Measurements from ENCODE around the gene UGCG.
"Not testable (repeated sequence)": the region's sequence is repeated elsewhere in the genome, so short reads cannot be mapped to it uniquely, and the experiment has no call there.

UGCG gene

DNA sequence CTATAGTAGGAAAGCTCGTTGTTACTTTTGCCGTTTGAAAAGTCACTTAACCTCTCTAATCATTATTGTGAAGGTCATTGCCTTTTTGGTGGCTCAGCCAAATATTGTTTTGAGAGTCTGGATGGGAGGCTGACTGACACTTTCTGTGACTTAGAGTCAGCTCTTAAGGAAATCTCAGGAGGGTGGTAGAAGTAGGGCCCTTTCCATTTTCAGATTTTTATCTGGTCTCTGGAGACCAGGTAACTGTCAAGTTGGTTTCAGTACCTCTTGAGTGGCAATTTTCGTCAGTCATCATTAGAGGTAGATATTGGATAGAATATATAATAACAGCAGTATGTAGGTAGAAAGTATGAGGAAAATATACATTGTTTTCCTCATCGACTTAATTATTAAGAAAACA, 23.3 kb downstream of the UGCG start:
- no peak for DNase-seq (ENCODE audit: low read depth)

- DNase-seq (ENCODE audit: low read depth) = no peak
Measured at GRCh38 chr9:111920531-111920930, 23.9 kb downstream of the UGCG start.

GRCh38 chr9:111922324-111923013, 25.9 kb downstream of the UGCG start:
- DNase-seq (ENCODE audit: low read depth) = no peak

- no peak for DNase-seq (ENCODE audit: low read depth)
Measured at GRCh38 chr9:111924281-111924680, 27.7 kb downstream of the UGCG start.

DNA sequence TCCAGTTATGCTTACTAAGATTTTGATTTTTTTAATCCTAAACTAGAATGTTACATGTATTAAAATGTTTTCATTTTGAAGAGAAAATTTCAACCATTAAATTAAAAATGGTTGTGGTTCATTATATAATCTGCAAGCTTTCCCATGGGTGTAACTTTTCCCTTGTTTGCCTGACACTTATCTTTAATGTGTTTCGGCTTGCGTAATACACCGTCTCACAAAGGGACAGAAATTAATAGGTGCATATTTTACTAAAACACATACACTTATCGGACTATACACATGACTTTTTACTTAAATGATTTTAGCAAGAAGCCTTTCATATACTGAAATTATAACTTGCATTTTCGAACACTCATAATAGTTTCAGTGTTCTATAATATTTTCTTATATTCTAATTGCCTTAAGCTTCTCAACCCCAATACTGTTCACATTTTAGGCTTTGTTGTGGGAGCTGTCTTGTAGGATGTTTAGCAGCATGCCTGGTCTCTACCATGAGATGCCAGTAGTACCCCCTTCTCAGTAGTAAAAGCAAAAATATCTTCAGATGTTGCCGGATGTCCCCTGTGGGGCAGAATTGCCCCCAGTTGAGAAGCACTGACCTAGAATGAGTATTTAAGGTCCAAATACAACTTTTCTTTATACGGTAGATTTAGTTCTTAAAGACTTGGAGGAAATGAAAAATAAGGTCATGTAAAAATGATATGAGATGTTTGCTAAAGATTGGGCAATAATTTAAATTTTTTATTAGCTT, 28.6 kb downstream of the UGCG start:
- DNase-seq (ENCODE audit: low read depth) = no peak

GRCh38 chr9:111925784-111926183, 29.2 kb downstream of the UGCG start:
- no peak for DNase-seq (ENCODE audit: low read depth)

GRCh38 chr9:111926421-111926875, 29.8 kb downstream of the UGCG start:
- peak; percentile 48 for DNase-seq (ENCODE audit: low read depth)

- no peak for DNase-seq (ENCODE audit: low read depth)
Measured at GRCh38 chr9:111928359-111928720, 31.7 kb downstream of the UGCG start.

GRCh38 chr9:111934747-111935146, 38.1 kb downstream of the UGCG start:
- no peak for DNase-seq (ENCODE audit: low read depth)

GRCh38 chr9:111936391-111936790, 39.8 kb downstream of the UGCG start:
- DNase-seq (ENCODE audit: low read depth) = no peak

- DNase-seq (ENCODE audit: low read depth) = no peak
Measured at GRCh38 chr9:111937301-111937700, 40.7 kb downstream of the UGCG start.

GRCh38 chr9:111937781-111938426, 41.3 kb downstream of the UGCG start:
- DNase-seq (ENCODE audit: low read depth) = peak; percentile 42

- DNase-seq (ENCODE audit: low read depth) = no peak
Measured at GRCh38 chr9:111938427-111938800, 41.8 kb downstream of the UGCG start.

DNA sequence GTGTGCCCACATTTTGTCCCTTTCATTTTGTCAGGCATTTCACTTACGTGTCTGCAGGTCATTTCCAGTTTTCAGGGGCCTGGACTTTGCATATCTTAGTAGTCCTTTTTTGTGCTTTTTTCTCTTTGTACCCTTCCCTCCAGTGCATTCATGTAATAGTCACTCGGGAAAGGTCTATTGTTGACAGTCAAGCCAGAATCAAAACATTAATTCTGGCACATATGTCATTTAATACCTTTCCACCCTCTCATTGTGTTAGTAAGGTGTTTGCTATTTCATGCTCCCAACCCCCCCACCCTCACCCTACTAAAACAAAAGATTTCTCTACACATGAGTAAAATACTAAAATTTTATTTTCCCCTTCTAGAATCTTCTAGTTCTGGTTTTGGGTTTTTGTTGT, 42.7 kb downstream of the UGCG start:
- DNase-seq (ENCODE audit: low read depth) = no peak

- no peak for DNase-seq (ENCODE audit: low read depth)
Measured at GRCh38 chr9:111940697-111941096, 44.1 kb downstream of the UGCG start.

GRCh38 chr9:111943200-111943599, 46.6 kb downstream of the UGCG start:
- no peak for DNase-seq (ENCODE audit: low read depth)

GRCh38 chr9:111943746-111944145, 47.1 kb downstream of the UGCG start:
- no peak for DNase-seq (ENCODE audit: low read depth)

DNA sequence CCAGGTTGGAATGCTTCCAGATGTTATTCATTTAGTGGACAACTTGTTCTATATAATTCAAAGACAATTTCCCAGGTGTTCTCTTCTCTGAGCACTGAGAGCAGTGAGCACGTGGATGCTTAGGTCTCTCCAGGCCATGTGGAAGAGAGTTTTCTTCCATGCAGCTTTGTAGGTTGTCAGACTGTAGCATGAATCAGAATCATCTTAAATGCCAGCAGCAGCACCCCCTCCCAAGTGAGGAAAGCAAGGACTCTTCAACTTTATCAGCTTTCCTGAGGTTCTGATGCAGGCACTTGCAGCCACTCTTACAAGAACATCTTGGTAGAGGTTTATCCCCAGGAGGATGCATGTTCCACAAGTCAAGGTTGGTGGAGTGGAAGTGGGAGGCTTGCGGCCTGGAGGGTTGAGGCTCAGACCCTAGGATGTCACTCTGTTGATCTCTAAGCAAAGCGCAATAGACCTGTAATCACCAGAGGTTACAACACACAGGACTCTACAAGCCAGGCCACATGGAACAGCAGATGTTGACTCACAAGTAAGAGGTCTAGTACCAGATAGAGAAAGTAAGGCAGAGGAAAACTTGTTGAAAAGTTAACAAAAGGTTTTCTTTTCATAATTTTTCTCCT, 47.7 kb downstream of the UGCG start:
- no peak for DNase-seq (ENCODE audit: low read depth)

DNA sequence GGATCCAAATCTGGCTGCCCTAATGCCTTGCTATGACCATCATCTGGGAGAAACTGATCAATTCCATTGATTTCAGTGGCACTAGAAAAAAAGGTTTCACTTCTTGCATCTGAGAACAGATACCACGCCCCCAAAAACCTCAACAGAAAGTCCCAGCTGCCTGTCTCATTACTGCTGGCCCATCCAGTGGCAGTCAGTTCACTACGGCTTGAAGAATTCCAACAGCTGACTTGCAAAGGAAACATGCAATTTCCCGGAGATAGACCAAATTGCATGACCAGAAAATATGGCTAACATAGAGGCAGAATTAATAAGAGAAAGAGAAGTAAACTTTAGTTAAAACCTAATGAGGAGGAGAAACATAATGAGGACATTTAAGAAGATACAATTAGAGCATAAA, 48.6 kb downstream of the UGCG start:
- peak; percentile 22 for DNase-seq (ENCODE audit: low read depth)

- not testable (repeated sequence) for DNase-seq (ENCODE audit: low read depth)
Measured at GRCh38 chr9:111948109-111948508, 51.5 kb downstream of the UGCG start.

DNA sequence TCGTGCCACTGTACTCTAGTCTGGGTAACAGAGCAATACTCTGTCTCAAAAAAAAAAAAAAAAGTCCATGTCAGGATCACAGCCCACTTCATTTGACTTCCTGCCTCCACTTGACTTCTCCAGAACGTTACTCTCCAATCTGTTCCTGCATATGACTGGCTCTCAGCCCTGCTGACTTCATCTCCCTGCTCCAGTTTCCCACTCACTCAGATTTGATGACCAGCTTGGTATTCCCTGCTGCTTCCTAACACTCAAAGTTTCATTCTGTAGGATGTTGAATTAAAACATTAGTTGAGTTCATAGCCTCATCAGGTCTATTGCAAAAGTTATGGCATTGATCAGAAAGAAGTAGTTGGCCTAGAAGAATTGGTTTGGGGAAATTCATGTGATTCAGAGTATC, 52.3 kb downstream of the UGCG start:
- DNase-seq (ENCODE audit: low read depth) = no peak

DNA sequence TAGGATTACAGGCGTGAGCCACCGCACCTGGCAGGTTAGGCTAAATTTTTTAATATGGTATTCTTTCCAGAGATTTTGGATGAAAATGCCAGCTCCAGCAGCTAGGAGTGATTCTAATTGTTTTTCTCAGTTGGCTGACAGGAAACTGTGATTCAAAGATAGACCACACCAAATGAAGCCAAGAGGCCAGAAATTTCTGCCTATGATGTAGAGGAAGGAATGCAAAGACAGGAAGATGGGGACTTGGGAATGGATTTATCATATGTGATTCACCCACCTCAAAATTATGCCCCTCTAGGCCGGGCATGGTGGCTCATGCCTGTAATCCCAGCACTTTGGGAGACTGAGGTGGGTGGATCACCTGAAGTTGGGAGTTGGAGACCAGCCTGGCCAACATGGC, 53.3 kb downstream of the UGCG start:
- DNase-seq (ENCODE audit: low read depth) = no peak

DNA sequence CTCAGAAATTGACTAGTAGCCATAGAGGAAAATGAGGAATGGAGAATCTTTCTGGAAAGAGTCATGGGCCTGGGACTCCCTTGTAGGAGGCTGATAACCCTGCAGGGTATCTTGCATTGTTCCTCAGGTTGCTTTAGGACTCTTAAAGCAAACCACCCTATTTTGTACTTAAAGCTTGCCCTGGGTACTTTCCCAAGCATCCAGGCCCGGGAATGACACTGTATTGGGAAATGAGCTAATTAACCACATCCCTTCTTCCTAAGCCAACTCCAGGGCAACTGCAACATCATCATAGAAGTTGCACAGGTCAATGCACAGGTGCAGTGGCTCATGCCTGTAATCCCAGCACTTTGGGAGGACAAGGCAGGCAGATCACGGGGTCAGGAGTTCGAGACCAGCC, 55.9 kb downstream of the UGCG start:
- DNase-seq (ENCODE audit: low read depth) = no peak
